Activated T-helper 2 cell treated with anti-CD3 and anti-CD28 coated beads, Interferon-gamma antibody, Interleukin-2, Interleukin-4, amounts not matched to agents 10 μg/mL and 5 μg/mL and 100 μg/mL, durations not matched to agents 14 hours and 24 hours and 36 hours (primary cell): ENCODE data around the gene TSC22D1. TPM values are rescaled to one million over a fixed set of nuclear protein-coding genes. Genes with fewer than 3 reads are reported as not detected.

Experiments
- DNase-seq: peaks from one replicate; pipeline ENCODE4 v3.0.0; 2021; ENCODE audit warnings: low spot score
- H3K27ac Mint-ChIP-seq: one replicate; pipeline ENCODE4 v1.8.0; 2021; ENCODE audit warnings: mixed read lengths
- H3K27me3 Mint-ChIP-seq: one replicate; pipeline ENCODE4 v1.8.0; 2021; ENCODE audit warnings: low read depth, mixed read lengths
- H3K36me3 Mint-ChIP-seq: one replicate; pipeline ENCODE4 v1.8.0; 2021; ENCODE audit warnings: low read depth, mixed read lengths
- H3K4me1 Mint-ChIP-seq: one replicate; pipeline ENCODE4 v1.8.0; 2021; ENCODE audit warnings: low read depth, mixed read lengths
- H3K4me3 Mint-ChIP-seq: one replicate; pipeline ENCODE4 v1.8.0; 2021; ENCODE audit warnings: low read depth, mild to moderate bottlenecking, moderate library complexity, mixed read lengths
- H3K9me3 Mint-ChIP-seq: one replicate; pipeline ENCODE4 v1.8.0; 2021; ENCODE audit warnings: mixed read lengths
- intact Hi-C: fragments of 100-400 bp; cut with micrococcal nuclease; formaldehyde crosslinking; loops from one replicate; pipeline ENCODE4 v1.15.1; 2023
- total RNA-seq: library from RNA; stranded (reverse); gene quantifications from 2 replicates; pipeline ENCODE4 v1.2.3, GENCODE V29; 2022

The TSC22D1 gene
- total RNA-seq, 1 donor from 2014 or later = 5.0 TPM

DNA sequence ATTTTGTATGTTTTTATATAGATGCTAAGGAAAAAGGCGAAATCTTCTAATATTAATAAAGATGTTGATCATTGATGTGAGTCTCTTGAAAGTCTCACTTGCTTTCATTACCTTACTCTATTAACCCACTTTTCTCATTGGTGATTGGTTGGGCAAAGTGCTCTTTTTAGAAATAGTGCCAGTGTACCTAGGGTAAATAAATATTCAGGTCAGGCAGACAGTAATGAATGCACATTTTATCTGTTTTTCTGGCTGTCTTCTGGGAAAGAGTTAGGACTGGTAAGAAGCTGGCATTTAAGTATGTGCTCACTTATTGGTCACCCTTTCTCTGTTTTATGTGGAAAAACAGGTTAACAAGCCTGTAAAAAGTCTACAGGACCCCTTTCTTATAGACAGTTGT, 191.4 kb downstream of the TSC22D1 start:
- Mint-ChIP-seq H3K4me3 (no peak overlapping the region), H3K27me3 (peaks cover 4% of the 10 kb centered on the region), H3K36me3 (no peaks in the 10 kb centered on the region), H3K4me1 (no peaks in the 10 kb centered on the region), H3K9me3 (no peaks in the 10 kb centered on the region), H3K27ac (no peak overlapping the region)
- DNase-seq = no peak
- intact Hi-C loops = no loop called here

DNA sequence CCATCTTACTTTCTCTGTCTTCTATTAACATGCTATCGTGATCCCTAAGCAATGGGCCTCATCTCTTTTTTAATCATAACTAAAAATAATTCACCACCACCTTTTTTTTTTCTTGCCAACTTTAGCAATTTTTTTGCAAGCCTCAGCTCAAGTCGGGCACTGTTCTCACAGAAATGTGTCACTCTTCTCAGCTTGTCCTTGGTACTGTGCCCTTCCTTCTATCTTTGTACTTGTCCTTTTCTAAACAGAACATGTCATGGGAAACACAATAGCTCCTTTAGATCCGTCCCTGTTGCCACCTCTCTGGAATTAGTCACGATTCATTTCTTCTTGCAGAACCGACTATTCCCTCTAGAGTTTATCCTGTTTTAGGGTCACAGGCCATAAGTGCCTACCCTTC, 192.2 kb downstream of the TSC22D1 start:
- H3K27ac Mint-ChIP-seq = no peak overlapping the region
- intact Hi-C loops = no loop called here
- H3K27me3 Mint-ChIP-seq = peaks cover 5% of the 10 kb centered on the region

DNA sequence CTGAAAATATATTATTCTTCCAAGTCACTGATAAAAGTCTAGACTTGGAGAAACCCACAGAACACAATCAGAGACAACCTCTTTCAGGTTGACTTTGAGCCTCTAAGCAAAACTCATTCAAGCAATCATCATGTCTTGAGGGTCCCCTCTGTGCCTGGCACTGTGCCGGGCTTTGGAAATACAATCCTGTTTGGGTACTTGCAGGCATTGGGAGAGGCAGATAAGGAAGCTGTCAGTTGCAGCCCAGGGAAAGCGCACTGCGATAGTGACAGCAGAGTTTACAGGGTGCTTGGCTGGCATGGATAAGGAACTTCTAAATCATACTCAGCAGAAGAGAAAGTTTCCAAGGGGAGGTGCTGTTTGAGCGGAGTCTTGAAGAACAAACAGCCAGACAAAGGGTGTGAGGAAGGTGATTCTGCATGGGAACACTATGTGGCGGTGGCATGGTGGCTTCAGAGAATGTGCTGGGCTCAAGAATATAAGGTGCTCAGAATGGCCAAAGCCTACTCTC, 193.4 kb downstream of the TSC22D1 start:
- Mint-ChIP-seq H3K9me3 (no peaks in the 10 kb centered on the region), H3K27ac (no peak overlapping the region), H3K36me3 (no peaks in the 10 kb centered on the region), H3K4me1 (no peaks in the 10 kb centered on the region), H3K4me3 (no peak overlapping the region), H3K27me3 (peaks cover 11% of the 10 kb centered on the region)
- intact Hi-C loops = no loop called here
- no peak for DNase-seq

More for the DNA sequence above, 192.2 kb downstream of the TSC22D1 start:
- H3K36me3 Mint-ChIP-seq = no peaks in the 10 kb centered on the region
- H3K4me1 Mint-ChIP-seq = no peaks in the 10 kb centered on the region
- no peak overlapping the region for H3K4me3 Mint-ChIP-seq
- H3K9me3 Mint-ChIP-seq = no peaks in the 10 kb centered on the region
- DNase-seq = no peak

Other genes with a start within 250 kb of the TSC22D1 start
- 0.25 TPM in 1 of 2 replicates, not detected in the other for gene SERP2, start 202.5 kb downstream of the TSC22D1 start, total RNA-seq